ENCODE measurements around the gene UBE2K.
"Not testable (repeated sequence)": the region's sequence is repeated elsewhere in the genome, so short reads cannot be mapped to it uniquely, and the experiment has no call there.

The UBE2K gene

DNA sequence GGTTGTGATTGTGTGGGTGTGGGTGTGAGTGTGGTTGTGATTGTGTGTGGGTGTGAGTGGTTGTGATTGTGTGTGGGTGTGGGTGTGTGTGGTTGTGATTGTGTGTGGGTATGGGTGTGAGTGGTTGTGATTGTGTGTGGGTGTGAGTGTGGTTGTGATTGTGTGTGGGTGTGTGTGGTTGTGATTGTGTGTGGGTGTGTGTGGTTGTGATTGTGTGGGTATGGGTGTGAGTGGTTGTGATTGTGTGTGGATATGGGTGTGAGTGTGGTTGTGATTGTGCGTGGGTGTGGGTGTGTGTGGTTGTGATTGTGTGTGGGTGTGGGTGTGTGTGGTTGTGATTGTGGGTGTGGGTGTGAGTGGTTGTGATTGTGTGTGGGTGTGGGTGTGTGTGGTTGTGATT, 115.1 kb downstream of the UBE2K start:
- DNase-seq: not testable (repeated sequence)

DNA sequence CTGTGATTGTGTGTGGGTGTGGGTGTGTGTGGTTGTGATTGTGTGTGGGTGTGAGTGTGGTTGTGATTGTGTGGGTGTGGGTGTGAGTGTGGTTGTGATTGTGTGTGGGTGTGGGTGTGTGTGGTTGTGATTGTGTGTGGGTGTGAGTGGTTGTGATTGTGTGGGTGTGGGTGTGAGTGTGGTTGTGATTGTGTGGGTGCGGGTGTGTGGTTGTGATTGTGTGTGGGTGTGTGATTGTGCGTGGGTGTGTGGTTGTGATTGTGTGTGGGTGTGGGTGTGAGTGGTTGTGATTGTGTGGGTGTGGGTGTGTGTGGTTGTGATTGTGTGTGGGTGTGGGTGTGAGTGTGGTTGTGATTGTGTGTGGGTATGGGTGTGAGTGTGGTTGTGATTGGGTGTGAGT, 115.8 kb downstream of the UBE2K start:
- DNase-seq: not testable (repeated sequence)

DNA sequence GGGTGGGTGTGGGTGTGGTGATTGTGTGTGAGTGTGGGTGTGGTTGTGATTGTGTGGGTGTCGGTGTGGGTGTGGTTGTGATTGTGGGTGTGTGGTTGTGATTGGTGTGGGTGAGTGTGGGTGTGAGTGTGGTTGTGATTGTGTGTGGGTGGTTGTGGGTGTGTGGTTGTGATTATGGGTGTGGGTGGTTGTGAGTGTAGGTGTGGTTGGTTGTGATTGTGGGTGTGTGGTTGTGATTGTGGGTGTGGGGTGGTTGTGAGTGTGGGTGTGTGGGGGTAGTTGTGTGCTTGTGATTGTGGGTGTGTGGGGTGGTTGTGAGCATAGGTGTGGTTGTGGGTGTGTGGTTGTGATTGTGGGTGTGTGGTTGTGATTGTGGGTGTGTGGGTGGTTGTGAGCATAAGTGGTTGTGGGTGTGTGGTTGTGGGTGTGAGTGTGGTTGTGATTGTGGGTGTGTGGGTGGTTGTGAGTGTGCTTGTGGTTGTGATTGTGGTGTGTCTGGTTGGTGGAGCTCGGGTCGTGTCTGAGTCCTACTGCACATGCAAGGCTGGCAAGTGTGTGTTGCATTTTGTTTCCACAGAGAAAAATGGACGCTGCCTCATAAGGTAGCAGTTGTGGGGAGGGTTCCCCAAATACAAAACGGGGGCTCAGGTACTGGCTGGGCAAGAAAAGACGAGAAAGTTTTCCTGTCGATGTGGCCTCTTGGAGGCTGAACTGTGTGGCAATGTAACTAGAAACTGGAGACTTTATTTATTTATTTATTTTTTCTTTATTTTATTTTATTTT, 116.7 kb downstream of the UBE2K start:
- DNase-seq: no peak

DNA sequence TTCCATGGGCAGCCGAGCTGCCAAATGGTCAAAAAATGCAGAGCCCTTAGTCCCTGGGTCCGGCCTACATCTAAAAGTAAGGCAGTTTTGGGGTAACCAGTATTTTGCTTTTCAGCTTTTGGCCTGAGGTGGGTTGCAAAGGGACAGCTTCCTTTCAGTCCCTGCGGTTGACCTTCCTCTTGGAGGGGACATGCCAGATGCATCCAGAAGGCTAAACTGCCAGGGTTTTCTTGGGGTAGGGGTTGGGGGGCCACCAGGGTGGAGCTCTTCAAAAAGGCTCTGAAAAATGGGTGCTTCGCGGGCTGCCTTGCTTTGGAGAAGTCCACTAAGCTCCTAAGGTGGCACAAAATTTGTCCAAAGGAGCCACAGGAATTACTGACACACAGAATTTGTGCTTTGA, 120.7 kb downstream of the UBE2K start:
- DNase-seq: no peak

DNA sequence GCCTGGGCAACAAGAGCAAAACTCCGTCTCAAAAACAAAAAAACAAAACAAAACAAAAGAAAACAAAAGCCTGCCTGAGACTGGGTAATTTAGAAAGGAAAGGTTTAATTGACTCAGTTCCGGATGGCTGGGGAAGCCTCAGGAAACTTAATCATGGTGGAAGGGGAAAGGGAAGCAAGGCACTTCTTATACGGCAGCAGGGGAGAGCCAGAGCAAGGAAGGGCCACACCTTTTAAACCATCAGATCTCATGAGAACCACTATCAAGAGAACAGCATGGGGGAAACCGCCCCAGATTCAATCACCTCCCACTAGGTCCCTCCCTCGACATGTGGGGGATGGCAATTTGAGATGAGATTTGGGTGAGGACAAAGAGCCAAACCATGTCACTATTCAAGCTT, 122.2 kb downstream of the UBE2K start:
- no peak for DNase-seq

DNA sequence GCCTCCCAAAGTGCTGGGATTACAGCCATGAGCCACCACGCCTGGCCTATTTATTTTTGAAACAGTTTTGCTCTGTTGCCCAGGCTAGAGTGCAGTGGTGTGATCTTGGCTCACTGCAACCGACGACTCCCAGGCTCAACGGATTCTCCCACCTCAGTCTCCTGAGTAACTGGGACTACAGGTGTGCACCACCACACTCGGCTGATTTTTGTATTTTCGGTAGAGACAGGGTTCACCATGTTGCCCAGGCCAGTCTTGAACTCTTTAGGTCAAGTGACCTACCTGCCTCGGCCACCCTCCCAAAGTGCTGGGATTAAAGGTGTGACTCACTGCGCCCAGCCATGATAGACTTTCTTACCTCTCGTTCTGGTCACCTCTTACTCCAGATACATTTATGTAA, 124.0 kb downstream of the UBE2K start:
- no peak for DNase-seq

DNA sequence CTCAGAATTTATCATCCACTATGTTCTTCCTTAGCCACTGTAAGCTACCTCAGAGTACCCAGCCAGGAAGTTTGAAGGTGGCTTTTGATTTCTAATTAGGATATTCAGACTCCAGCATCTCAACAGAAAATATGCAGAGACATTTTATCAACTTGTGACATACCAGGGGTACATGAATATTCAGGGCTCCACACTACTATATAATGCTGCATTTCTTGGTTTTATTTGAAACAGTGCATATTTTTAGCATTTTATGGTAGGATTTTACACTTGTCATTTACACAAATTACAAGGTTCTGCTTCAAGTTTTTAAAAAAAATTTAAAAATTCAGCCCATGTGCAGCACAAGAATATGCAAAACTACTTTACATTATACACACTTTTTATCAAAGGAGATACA, 124.7 kb downstream of the UBE2K start:
- no peak for DNase-seq

DNA sequence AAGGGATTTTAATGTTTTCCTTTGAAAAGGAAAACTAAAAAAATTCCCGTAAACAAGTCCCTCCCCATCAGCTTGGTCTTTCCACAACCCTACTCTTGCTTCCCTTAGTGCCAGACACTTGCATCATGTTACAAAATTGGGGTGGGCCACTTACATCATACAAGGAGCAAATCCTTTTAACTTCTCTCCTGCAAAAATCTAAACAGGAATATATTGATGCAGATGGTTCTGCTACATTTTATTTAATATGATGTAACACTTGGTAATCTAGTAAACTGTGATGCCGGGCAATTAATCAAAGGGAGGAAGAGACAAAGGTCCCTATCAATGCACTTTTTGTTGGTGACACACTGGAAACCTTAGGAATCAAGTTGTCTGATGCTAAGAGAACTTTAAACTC, 125.3 kb downstream of the UBE2K start:
- no peak for DNase-seq

DNA sequence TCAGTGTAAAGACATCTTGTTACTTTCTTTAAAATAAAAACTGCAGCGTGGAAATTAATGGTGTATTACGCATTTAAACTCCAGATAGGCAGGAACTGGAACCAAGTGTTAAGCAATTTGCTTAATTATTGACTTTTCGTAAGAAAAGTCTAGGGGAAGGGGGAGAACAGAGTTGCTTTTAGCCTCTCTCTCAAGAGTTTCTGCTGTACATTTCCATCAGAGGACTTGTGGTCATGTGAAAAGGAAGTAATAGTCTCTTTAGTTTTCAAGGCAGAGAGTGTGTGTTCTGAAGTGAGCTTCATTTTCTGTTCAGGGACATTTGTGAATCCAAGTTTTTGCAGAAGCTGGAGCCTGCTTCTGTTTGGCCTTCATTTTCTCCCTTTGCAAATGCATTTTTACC, 127.2 kb downstream of the UBE2K start:
- no peak for DNase-seq

DNA sequence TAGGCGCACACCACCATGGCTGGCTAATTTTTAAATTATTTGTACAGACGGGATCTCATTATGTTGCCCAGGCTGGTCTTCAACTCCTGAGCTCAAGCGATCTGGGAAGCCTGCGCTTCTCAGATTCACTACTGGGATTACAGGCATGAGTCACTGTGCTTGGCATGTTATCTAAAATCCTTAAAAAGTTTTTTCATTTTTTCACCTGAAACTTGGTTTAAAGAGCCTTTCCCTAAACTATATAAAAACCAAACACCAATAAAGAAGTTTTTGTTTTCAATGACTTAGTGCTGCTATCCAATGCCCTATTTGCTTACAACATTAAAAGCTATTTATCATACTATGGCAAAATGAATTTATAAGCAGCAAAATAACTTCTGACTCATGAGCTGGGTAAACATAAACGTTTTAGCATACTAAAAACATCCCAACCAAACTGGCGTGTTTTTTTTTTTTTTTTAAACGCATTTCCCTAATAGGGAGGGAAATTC, 127.8 kb downstream of the UBE2K start:
- DNase-seq: no peak
